ENCODE results near the gene BLZF1. TPM values are rescaled to one million over a fixed set of nuclear protein-coding genes. Genes with fewer than 3 reads are reported as not detected.
A peak's percentile ranks its signal among the peaks of the same experiment; 100 is the strongest.

Gene BLZF1
- polyA plus RNA-seq, 1 experiment, result 7.7 TPM

DNA sequence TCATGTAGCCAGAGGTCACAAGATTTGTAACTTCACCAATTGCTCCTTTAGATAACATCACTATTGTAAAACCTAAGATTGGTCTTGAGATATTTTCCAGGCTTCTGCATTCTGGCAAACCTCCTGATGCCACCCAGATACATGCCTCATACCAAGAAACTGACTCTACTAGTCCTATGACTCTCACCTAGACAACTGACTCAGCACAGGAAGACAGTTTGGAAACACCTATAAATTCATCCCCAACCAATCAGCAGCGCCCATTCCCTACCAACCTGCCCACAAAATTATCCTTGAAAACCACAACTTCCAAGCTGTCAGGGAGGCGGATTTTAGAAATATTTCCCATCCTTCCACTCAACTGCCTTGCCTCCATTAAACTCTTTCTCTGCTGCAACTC, 3.0 kb upstream of the BLZF1 start:
- no peak for TF ChIP-seq CTCF (IDR thresholded peaks at IDR 0.05; ENCODE audit: insufficient read depth, low read depth, low read length)
- peaks cover 2% of the 10 kb centered on the region; the same call in 1 of the 2 replicates for H3K36me3 ChIP-seq (ENCODE audit: control insufficient read depth, insufficient read depth, low read length)
- no peaks in the 10 kb centered on the region for H3K27me3 ChIP-seq (ENCODE audit: control insufficient read depth, insufficient read depth, low read length)
- DNase-seq (ENCODE audit: low read depth), result no peak
- CTCF ChIA-PET, result no interaction called here
- POLR2A ChIA-PET, result no interaction called here
- no peak overlapping the region for H3K4me3 ChIP-seq (ENCODE audit: low read depth, low read length)

GRCh38 chr1:169367096-169367685, 804 bp upstream of the BLZF1 start:
- ChIA-PET POLR2A (no interaction called here), CTCF (interaction anchor here (0.9 to 1.5 kb wide), 5 partner anchors 12 to 1024 kb away, joined by 3 to 6 read pairs (median 4); no protein-coding TSS in a partner anchor)
- H3K4me3 ChIP-seq (ENCODE audit: low read depth, low read length), result peak overlapping the region; percentile 73
- no peak for TF ChIP-seq CTCF (IDR thresholded peaks at IDR 0.05; ENCODE audit: insufficient read depth, low read depth, low read length)
- H3K36me3 ChIP-seq (ENCODE audit: control insufficient read depth, insufficient read depth, low read length), result peaks cover 2% of the 10 kb centered on the region; the same call in 1 of the 2 replicates
- no peak for DNase-seq (ENCODE audit: low read depth)
- H3K27me3 ChIP-seq (ENCODE audit: control insufficient read depth, insufficient read depth, low read length), result no peaks in the 10 kb centered on the region

DNA sequence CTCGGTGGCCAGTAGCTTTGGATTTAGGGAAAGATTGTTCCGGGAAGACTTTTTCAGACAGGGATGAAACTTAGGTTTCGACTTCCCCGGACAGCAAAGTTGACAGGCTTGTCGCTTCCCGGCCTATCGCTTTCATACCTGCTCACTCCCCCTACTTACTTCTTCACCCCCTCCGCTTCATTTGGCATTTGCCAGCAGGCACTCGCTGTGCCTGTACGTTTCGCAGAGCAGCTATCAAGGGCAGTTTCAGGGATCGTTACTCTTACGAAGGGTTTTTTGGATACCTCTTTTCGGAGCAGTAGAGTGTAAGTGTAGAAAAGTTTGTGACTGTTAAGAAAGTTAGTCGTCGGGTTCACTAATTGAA, 393 bp downstream of the BLZF1 start:
- POLR2A ChIA-PET, result interaction anchor here (0.9 kb wide), 1 partner anchor 9 kb away, joined by 5 read pairs; no protein-coding TSS in a partner anchor
- Histone ChIP-seq H3K36me3 (ENCODE audit: control insufficient read depth, insufficient read depth, low read length) (peaks cover 2% of the 10 kb centered on the region), H3K27me3 (ENCODE audit: control insufficient read depth, insufficient read depth, low read length) (no peaks in the 10 kb centered on the region), H3K4me3 (ENCODE audit: low read depth, low read length) (peak overlapping the region; percentile 73)
- no peak for TF ChIP-seq CTCF (IDR thresholded peaks at IDR 0.05; ENCODE audit: insufficient read depth, low read depth, low read length)
- CTCF ChIA-PET, result interaction anchor here (1.1 to 1.5 kb wide), 3 partner anchors 20 to 1045 kb away, joined by 3 to 6 read pairs (median 5); no protein-coding TSS in a partner anchor
- DNase-seq (ENCODE audit: low read depth), result no peak

DNA sequence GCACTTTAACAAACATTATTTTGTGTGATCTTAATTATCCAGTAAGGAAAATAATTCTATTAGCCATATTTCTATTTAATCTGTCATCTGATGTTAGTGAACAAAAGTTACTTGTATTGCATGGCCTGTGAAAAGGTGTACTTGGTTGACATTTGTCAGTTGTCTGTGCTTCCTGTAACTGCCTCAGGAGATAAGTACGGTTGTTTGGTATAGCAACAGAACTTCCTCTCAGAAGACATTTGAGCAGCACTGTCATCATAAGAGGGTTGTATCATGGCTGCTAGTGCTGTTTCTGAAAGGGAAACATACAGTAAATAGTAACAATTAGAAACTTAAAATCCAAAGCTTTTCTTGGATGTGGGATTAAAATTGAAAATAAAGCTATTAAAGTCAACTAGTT, 3.4 kb downstream of the BLZF1 start:
- DNase-seq (ENCODE audit: low read depth), result no peak
- ChIA-PET CTCF (interaction anchor here (1.4 kb wide), 1 partner anchor 768 kb away, joined by 4 read pairs; no protein-coding TSS in a partner anchor), POLR2A (no interaction called here)
- TF ChIP-seq CTCF (IDR thresholded peaks at IDR 0.05; ENCODE audit: insufficient read depth, low read depth, low read length), result no peak
- Histone ChIP-seq H3K4me3 (ENCODE audit: low read depth, low read length) (no peak overlapping the region), H3K36me3 (ENCODE audit: control insufficient read depth, insufficient read depth, low read length) (peaks cover 2% of the 10 kb centered on the region), H3K27me3 (ENCODE audit: control insufficient read depth, insufficient read depth, low read length) (no peaks in the 10 kb centered on the region)

GRCh38 chr1:169381162-169381561, 13.2 kb downstream of the BLZF1 start:
- DNase-seq (ENCODE audit: low read depth), result no peak
- no peak for TF ChIP-seq CTCF (IDR thresholded peaks at IDR 0.05; ENCODE audit: insufficient read depth, low read depth, low read length)
- Histone ChIP-seq H3K36me3 (ENCODE audit: control insufficient read depth, insufficient read depth, low read length) (peaks cover 3% of the 10 kb centered on the region), H3K27me3 (ENCODE audit: control insufficient read depth, insufficient read depth, low read length) (no peaks in the 10 kb centered on the region), H3K4me3 (ENCODE audit: low read depth, low read length) (no peak overlapping the region)
- POLR2A ChIA-PET, result no interaction called here
- CTCF ChIA-PET, result interaction anchor here (1.3 kb wide), 1 partner anchor 14 kb away, joined by 4 read pairs; no protein-coding TSS in a partner anchor

All from BJ (cell line).